ENCODE data around the gene SNAI1.
"Not testable (repeated sequence)": the region's sequence is repeated elsewhere in the genome, so short reads cannot be mapped to it uniquely, and the experiment has no call there.

The SNAI1 gene

DNA sequence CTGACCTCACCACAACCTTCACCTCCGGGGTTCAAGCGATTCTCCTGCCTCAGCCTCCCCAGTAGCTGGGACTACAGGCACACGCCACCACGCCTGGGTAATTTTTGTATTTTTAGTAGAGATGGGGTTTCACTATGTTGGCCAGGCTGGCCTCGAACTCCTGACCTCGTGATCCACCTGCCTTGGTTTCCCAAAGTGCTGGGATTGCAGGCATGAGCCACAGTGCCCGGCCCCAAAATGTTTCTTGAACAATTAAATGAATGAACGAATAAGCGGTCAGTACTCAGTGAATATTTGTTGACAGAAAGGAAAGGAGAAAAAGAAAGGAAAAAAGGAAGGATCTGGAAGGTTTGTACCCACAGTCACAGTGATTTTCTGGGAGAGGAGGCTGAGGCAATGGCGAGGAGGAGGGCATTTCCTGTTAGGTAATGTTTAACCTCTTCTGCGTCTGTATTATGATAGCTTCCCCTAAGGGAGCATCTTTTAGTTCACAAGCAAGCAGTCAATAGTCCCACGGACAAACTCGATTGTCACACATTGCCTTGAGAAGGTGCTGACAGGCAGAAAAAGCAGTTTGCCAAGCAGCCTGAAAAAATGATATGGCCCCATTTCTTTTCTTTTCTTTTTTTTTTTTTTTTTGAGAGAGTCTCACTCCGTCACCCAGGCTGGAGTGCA is 17.9 kb downstream of the SNAI1 start:
- not testable (repeated sequence) for H3K4me3 ChIP-seq (ENCODE audit: low read length); DNase-seq (ENCODE audit: low read depth, low spot score); H3K27ac ChIP-seq (ENCODE audit: low read length); H3K9me3 ChIP-seq (ENCODE audit: control insufficient read depth, insufficient read depth, low read length); H3K4me1 ChIP-seq (ENCODE audit: control insufficient read depth, insufficient read depth, low read length); H3K27me3 ChIP-seq (ENCODE audit: control insufficient read depth, insufficient read depth, low read length); H3K36me3 ChIP-seq (ENCODE audit: control insufficient read depth, insufficient read depth, low read length)
- no CpG with 5 or more reads among the region's 14 CpGs for WGBS (ENCODE audit: insufficient coverage, insufficient read length)

DNA sequence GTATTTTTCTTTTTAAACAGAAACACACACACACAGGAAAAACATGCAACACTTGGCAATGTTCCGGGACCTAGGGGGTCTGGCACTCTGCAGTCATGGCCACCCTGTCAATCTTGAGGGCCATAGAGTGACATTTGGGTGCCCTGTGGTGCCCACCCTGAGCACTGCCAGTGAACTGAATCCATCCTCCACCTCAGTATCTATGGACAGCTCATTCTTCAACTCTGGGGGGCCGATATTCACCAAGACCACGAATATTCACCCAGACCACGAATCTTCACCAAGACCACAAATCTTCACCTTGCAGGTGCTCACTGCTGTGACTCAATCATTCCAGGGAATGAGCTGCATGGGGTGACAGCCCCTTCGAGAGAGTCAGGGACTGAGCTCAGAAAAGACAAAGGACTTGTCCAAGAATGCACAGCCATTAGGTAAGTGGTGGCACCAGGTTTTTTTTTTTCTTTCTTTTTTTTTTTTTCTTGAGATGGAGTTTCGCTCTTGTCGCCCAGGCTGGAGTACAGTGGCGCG is 19.1 kb downstream of the SNAI1 start:
- Histone ChIP-seq H3K4me3 (ENCODE audit: low read length) (no peak overlapping the region), H3K36me3 (ENCODE audit: control insufficient read depth, insufficient read depth, low read length) (no peaks in the 10 kb centered on the region), H3K27ac (ENCODE audit: low read length) (no peak overlapping the region), H3K4me1 (ENCODE audit: control insufficient read depth, insufficient read depth, low read length) (no peaks in the 10 kb centered on the region), H3K27me3 (ENCODE audit: control insufficient read depth, insufficient read depth, low read length) (no peaks in the 10 kb centered on the region), H3K9me3 (ENCODE audit: control insufficient read depth, insufficient read depth, low read length) (no peaks in the 10 kb centered on the region)
- no CpG with 5 or more reads among the region's 9 CpGs for WGBS (ENCODE audit: insufficient coverage, insufficient read length)
- no peak for DNase-seq (ENCODE audit: low read depth, low spot score)

DNA sequence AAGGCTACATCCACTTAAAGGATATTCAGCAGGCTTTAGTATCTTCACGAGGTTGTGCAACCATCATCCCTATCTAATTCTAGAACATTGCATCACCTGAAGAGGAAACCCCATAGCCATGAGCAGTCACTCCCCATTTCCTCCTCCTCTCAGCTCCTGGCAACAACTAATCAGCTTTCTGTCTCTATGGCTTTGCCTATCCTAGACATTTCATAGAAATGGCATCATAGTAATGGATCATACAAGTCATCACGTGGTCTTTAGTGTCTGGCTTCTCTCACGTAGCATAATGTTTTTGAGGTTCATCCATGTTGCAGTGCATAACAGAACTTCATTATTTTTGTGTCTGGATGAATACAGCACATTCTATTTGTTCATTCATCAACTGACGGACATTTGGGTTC is 20.5 kb downstream of the SNAI1 start:
- Histone ChIP-seq H3K4me3 (ENCODE audit: low read length) (no peak overlapping the region), H3K27ac (ENCODE audit: low read length) (no peak overlapping the region), H3K36me3 (ENCODE audit: control insufficient read depth, insufficient read depth, low read length) (no peaks in the 10 kb centered on the region), H3K4me1 (ENCODE audit: control insufficient read depth, insufficient read depth, low read length) (no peaks in the 10 kb centered on the region), H3K9me3 (ENCODE audit: control insufficient read depth, insufficient read depth, low read length) (no peaks in the 10 kb centered on the region), H3K27me3 (ENCODE audit: control insufficient read depth, insufficient read depth, low read length) (no peaks in the 10 kb centered on the region)
- no peak for DNase-seq (ENCODE audit: low read depth, low spot score)
- WGBS (ENCODE audit: insufficient coverage, insufficient read length): no CpG with 5 or more reads among the region's 4 CpGs

DNA sequence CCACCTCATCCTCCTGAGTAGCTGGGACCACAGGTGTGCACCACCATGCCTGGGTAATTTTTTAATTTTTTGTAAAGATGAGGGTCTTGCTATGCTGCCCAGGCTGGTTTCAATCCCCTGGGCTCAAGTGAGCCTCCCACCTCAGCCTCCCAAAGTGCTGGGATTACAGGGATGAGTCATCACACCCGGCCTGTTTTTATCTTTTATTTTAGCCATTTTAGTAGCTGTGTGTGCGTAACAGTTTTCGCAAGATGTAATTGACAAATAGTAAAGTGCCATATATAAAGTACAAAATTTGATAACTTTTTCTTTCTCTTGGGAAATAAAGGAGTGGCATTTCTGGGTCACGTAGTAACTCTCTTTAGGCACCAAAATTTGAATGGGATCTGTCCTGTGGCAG is 21.4 kb downstream of the SNAI1 start:
- no peak overlapping the region for H3K27ac ChIP-seq (ENCODE audit: low read length)
- H3K9me3 ChIP-seq (ENCODE audit: control insufficient read depth, insufficient read depth, low read length): no peaks in the 10 kb centered on the region
- H3K4me3 ChIP-seq (ENCODE audit: low read length): no peak overlapping the region
- no peaks in the 10 kb centered on the region for H3K4me1 ChIP-seq (ENCODE audit: control insufficient read depth, insufficient read depth, low read length)
- no CpG with 5 or more reads among the region's 4 CpGs for WGBS (ENCODE audit: insufficient coverage, insufficient read length)
- H3K36me3 ChIP-seq (ENCODE audit: control insufficient read depth, insufficient read depth, low read length): no peaks in the 10 kb centered on the region
- DNase-seq (ENCODE audit: low read depth, low spot score): no peak
- no peaks in the 10 kb centered on the region for H3K27me3 ChIP-seq (ENCODE audit: control insufficient read depth, insufficient read depth, low read length)

DNA sequence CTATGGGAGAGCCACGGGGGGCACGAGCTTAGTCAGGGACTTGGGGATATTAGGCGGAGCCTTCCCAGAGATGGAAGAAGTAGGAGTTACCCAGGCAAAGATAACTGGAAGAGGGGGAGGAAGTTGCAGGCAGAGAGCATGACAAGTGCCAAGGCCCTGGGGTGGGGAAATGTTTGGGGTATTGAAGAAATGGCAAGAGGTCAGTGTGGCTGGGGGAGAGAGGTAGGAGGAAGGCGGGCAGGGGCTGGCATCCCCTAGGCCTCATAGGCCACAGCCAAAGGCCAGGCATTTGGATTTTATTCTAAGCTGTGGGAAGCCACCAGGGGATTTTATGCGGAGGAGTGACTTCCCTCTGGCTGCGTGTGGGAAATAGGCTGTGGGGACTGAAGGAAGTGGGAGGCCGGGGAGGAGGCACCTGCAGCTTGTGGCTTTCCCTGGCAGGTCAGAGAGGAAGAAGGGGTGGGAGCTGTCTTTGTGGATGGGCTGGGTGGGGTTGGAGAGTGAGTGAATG is 22.7 kb downstream of the SNAI1 start:
- WGBS (ENCODE audit: insufficient coverage, insufficient read length): no CpG with 5 or more reads among the region's 7 CpGs

DNA sequence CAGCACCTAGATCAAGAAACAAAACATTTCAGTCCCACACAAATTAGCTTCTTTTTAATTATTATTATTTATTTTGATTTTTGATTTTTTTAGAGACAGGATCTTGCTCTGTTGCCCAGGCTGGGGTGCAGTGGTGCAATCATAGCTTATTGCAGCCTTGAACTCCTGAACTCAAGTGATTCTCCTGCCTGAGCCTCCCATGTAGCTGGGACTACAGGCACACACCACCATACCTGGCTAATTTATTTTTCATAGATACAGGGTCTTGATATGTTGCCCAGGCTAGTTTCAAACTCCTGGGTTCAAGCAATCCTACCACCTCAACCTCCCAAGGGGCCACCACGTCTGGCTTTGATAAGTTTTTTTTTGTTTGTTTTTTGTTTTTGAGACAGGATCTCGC is 24.6 kb downstream of the SNAI1 start:
- peaks cover 2% of the 10 kb centered on the region; the same call in 1 of the 2 replicates for H3K4me1 ChIP-seq (ENCODE audit: control insufficient read depth, insufficient read depth, low read length)
- no peaks in the 10 kb centered on the region; the same call in 1 of the 2 replicates for H3K27me3 ChIP-seq (ENCODE audit: control insufficient read depth, insufficient read depth, low read length)
- WGBS (ENCODE audit: insufficient coverage, insufficient read length): no CpG with 5 or more reads among the region's 2 CpGs
- no peaks in the 10 kb centered on the region for H3K36me3 ChIP-seq (ENCODE audit: control insufficient read depth, insufficient read depth, low read length)
- no peak overlapping the region for H3K27ac ChIP-seq (ENCODE audit: low read length)
- DNase-seq (ENCODE audit: low read depth, low spot score): no peak
- H3K4me3 ChIP-seq (ENCODE audit: low read length): no peak overlapping the region
- H3K9me3 ChIP-seq (ENCODE audit: control insufficient read depth, insufficient read depth, low read length): no peaks in the 10 kb centered on the region

More for the DNA sequence above, 22.7 kb downstream of the SNAI1 start:
- no peak overlapping the region for H3K27ac ChIP-seq (ENCODE audit: low read length)
- H3K9me3 ChIP-seq (ENCODE audit: control insufficient read depth, insufficient read depth, low read length): no peaks in the 10 kb centered on the region
- H3K36me3 ChIP-seq (ENCODE audit: control insufficient read depth, insufficient read depth, low read length): no peaks in the 10 kb centered on the region
- H3K27me3 ChIP-seq (ENCODE audit: control insufficient read depth, insufficient read depth, low read length): no peaks in the 10 kb centered on the region
- H3K4me3 ChIP-seq (ENCODE audit: low read length): no peak overlapping the region
- peaks cover 2% of the 10 kb centered on the region; the same call in 1 of the 2 replicates for H3K4me1 ChIP-seq (ENCODE audit: control insufficient read depth, insufficient read depth, low read length)
- no peak for DNase-seq (ENCODE audit: low read depth, low spot score)

DNA sequence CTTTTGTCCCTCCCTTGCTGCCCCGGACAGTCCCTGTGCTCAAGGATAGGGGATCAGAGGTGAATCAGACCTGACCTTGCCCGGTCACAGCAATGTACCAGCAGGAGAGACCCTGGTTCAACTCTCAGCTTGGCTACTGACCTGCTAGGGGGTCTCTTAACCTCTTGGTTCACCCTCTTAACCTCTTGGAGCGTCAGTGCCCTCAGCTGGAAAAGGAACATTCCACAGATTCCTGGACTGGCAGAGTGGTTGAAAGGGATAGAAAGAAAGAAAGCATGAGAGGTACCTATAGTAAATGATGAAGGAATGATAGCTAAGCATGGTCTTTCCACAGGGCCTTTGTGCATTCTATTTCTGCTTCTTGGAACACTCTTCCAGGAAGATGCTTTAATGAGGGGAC is 25.2 kb downstream of the SNAI1 start:
- no CpG with 5 or more reads among the region's 3 CpGs for WGBS (ENCODE audit: insufficient coverage, insufficient read length)
- H3K9me3 ChIP-seq (ENCODE audit: control insufficient read depth, insufficient read depth, low read length): no peaks in the 10 kb centered on the region
- no peak overlapping the region for H3K27ac ChIP-seq (ENCODE audit: low read length)
- DNase-seq (ENCODE audit: low read depth, low spot score): no peak
- no peak overlapping the region for H3K4me3 ChIP-seq (ENCODE audit: low read length)
- H3K4me1 ChIP-seq (ENCODE audit: control insufficient read depth, insufficient read depth, low read length): peaks cover 2% of the 10 kb centered on the region; the same call in 1 of the 2 replicates
- H3K36me3 ChIP-seq (ENCODE audit: control insufficient read depth, insufficient read depth, low read length): no peaks in the 10 kb centered on the region
- no peaks in the 10 kb centered on the region; the same call in 1 of the 2 replicates for H3K27me3 ChIP-seq (ENCODE audit: control insufficient read depth, insufficient read depth, low read length)

DNA sequence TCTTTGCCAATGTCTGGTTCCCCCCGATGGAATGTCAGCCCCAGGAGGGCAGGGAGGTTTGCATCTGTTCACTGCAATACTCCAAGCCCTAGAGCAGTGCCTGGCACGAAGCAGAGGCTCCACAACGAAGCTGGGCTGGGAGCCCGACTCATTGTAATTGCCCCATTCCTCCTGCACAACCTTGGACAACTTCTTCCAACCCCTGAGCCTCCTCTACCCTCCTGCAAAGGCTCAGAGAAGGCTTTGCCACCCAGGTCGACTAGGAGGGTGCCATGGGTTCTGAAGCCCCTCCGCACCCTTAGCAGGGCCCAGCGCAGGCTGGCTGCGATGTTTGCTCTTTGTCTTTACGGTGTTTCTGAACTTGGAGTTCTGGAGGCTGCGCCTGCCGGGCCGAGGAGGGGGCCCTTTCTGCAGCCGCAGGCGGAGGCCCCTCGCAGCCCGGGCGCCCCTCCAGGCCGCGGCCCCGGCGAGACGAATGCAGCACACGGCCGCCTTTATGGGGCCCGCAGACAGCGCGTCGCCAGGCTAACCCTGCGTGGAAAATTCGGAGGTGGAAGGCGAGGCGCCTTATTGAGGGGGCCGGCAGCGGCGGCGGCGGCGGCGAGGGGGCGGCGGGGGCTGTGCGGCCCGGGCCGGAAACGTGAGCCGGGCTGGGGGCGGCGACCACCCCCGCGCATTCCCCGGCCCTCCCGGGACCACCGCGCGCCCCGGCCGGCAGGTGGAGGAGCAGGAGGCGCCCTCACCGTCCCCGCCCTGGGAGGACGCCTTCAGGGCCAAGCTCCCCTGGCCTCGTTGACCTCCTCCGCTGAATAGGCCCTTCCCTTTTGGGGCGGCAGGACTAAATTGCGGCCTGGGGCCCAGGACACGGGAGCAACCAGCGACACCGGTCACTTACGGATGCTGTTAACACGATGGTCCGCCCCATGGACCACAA is 27.0 kb downstream of the SNAI1 start:
- peaks cover 2% of the 10 kb centered on the region; the same call in 1 of the 2 replicates for H3K4me1 ChIP-seq (ENCODE audit: control insufficient read depth, insufficient read depth, low read length)
- peak overlapping the region; percentile 1; the same call in 1 of the 2 replicates for H3K4me3 ChIP-seq (ENCODE audit: low read length)
- no peaks in the 10 kb centered on the region; the same call in 1 of the 2 replicates for H3K27me3 ChIP-seq (ENCODE audit: control insufficient read depth, insufficient read depth, low read length)
- DNase-seq (ENCODE audit: low read depth, low spot score): no peak
- no CpG with 5 or more reads among the region's 71 CpGs for WGBS (ENCODE audit: insufficient coverage, insufficient read length)
- H3K27ac ChIP-seq (ENCODE audit: low read length): no peak overlapping the region
- no peaks in the 10 kb centered on the region for H3K36me3 ChIP-seq (ENCODE audit: control insufficient read depth, insufficient read depth, low read length)
- no peaks in the 10 kb centered on the region for H3K9me3 ChIP-seq (ENCODE audit: control insufficient read depth, insufficient read depth, low read length)

DNA sequence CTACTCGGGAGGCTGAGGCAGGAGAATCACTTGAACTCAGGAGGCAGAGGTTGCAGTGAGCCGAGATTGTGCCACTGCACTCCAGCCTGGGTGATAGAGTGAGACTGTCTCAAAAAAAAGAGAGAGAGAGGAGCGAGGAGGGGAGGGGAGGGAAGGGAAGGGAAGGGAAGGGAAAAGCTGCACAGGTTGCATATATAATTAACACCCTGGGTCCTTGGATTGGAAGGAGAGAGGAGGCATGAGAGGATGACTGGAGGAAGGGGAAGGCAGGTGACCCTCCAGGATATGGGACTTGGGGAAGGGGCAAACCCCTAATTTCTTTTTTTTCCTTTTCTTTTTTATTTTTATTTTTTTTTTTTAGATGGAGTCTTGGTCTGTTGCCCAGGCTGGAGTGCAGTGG is 28.8 kb downstream of the SNAI1 start:
- H3K4me3 ChIP-seq (ENCODE audit: low read length); H3K27ac ChIP-seq (ENCODE audit: low read length); H3K4me1 ChIP-seq (ENCODE audit: control insufficient read depth, insufficient read depth, low read length); DNase-seq (ENCODE audit: low read depth, low spot score); H3K36me3 ChIP-seq (ENCODE audit: control insufficient read depth, insufficient read depth, low read length); H3K9me3 ChIP-seq (ENCODE audit: control insufficient read depth, insufficient read depth, low read length); H3K27me3 ChIP-seq (ENCODE audit: control insufficient read depth, insufficient read depth, low read length): not testable (repeated sequence)
- no CpG with 5 or more reads among the region's 3 CpGs for WGBS (ENCODE audit: insufficient coverage, insufficient read length)
